VCaP (cell line): ENCODE results near the gene PPP1R3C.

ENCODE experiments used
- H3K27ac ChIP-seq: fragments of 450-650 bp; 2 replicates; pipeline ENCODE4 v1.5.1; 2017
- CTCF ChIP-seq: fragments of 450-650 bp; conservative IDR thresholded peaks from 2 replicates; pipeline ENCODE4 v1.5.1; 2017; ENCODE audit warnings: mild to moderate bottlenecking, moderate library complexity

PPP1R3C gene

DNA sequence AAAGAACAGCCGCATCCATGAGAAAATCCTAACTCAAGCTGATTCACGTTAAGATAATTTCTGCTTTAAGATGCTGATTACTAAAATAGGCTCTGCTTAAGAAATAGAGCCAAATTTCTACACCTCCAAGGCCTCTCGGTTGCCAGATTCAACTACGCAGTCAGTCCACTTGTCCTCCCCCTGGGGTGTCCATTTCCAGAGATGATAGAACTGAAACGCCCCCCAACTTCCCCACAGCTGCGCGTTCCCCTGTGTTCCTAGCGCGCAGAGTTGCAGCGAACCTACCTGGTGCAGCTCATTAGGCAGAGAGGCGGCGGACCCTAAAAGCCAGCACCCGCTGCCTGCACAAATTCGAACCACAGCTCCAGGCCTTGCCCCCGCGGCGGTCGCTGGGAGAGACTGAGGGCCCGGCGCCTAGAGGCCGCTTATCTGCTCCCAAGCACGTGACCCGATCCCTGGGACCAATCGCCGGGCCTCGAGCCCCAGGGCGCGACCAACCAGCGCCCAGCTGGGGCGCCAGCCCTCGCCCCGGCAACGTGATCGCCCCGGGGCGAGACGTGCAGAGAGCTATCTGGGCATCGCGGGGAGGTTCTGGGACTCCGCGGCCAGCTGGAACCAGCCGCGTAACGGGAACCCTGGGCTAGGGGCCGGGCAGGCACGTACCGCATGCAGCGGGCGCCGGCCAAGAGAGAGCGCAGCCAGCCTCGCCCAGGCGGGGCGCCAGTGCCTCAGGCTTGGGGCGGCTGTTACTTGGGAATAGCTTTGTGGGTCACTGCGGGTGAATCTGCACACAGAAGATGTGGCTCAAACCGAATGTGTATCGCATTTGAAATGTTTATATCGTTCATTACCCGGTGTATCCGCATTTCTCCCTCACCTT is at the start of gene PPP1R3C:
Gene PPP1R3C (minus strand): TSS at position 401 of the 880 bp plus-strand sequence. CDS start 102 bp downstream, at position 299.
- H3K27ac ChIP-seq, result peak within 1 kb of the TSS; percentile 74
- peak; percentile 55 for TF ChIP-seq CTCF

DNA sequence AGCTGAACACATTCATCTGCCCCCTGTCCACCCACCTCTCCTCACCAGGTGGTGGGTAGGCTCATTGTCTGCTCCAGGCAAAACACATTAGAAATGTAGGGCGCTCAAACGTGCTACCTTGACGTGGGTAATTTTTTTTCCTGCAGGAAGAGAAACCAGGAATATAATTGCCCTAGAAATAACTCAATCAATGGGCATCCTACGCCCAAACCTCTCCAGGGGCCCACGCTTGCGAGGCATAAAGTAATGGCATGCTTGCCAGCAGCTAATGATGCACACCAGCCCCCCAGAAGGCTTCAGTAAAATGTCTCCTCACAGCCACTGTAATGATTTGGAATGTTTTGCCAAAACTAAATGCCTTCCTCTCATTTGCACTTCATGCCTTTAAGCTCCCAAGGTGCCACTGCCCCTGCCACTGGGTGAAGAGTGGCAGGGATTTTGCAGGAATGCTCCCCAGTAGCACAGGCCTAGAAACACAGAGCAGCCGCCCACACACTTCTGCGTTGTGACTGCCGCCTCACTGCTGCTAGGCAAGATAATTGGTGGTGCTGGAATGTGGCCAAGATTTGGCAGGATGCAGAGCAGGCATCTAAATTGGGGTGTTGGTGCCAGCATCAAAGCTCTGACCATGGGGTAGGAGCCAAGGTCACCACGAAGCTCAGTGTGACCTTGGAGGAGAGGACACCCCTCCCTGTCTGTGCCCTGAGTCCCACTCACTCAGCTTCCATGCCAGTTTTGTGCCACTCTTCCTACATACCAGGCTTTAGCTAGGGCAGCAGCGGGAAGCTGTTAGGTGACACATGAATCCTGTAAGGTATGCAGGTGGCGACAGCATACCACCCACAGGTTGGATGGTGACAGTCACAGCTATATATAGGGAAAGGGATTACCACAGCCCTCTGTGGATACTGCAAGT is 48.7 kb upstream of the PPP1R3C start:
- TF ChIP-seq CTCF, result no peak
- H3K27ac ChIP-seq, result no peak overlapping the region

DNA sequence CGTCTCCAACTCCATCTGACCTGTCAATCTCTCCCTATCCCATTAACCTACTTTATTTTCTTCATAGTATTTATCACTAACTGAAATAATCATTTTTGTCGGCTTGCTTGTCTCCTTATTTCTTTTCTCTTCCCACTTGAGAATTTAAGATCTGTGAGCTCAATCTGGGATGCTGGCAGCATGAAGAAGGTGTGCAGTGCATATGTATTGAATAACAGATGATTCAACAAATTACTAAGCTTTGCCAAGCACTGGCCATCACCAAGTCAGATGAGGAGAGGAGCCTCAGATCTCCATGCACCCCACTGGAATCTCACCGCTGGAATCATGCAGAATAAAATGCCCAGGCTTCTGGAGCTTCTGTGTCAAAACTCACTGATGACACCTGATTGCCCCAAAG is 47.6 kb upstream of the PPP1R3C start:
- no peak overlapping the region for H3K27ac ChIP-seq
- no peak for TF ChIP-seq CTCF

DNA sequence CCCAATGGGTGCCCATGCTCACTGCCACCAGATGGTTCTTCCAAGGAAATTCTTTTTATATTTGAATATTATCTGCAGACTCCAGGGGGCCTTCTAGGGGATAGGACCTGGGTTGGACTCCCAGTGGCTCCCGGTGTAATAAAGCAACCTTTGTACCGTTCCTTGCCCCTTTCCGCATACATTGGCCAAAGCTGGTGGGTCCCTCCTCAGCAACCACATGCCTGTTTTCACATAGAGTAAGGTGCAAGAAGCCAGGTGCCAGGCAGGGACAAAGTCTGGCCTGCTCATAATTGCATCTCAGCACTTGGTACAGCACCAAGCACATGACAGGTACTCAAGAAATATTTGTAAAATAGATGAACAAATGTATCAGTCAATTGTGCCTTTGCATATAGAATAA is 46.4 kb upstream of the PPP1R3C start:
- no peak overlapping the region for H3K27ac ChIP-seq
- no peak for TF ChIP-seq CTCF

DNA sequence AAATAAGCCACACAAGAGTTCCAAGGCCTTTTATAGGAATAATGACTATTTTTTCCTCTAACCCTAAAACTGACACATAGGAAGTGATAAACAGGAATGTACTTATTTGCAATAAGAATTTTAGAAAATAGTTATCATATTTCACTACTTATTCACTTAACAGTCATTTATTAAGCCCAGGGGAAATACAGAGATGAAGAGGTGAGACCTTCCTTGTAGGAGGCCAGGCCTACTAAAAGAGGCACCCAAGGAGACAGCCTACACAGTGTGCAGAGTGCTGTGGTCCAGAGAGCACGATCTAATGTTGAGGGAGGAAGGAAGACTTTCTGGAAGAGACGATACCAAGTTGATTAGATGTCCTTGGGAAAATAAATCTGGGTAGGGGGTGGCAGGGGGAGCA is 45.0 kb upstream of the PPP1R3C start:
- no peak for TF ChIP-seq CTCF
- no peak overlapping the region for H3K27ac ChIP-seq

- no peak for TF ChIP-seq CTCF
- H3K27ac ChIP-seq, result peak overlapping the region; percentile 22
These were observed 39.2 kb upstream of the PPP1R3C start for GRCh38 chr10:91672021-91672608.

- no peak for TF ChIP-seq CTCF
- no peak overlapping the region for H3K27ac ChIP-seq
These were observed 36.0 kb upstream of the PPP1R3C start for GRCh38 chr10:91668913-91669312.
